HG03571 (cell line): ENCODE measurements around the gene CDCA3.
A peak's percentile ranks its signal among the peaks of the same experiment; 100 is the strongest.
"Not testable (repeated sequence)": the region's sequence is repeated elsewhere in the genome, so short reads cannot be mapped to it uniquely, and the experiment has no call there.

Experiments used
- ATAC-seq: cut with Tn5 transposase; IDR thresholded peaks from one replicate; pipeline ENCODE4 v1.9.1; 2021; ENCODE audit not compliant: unreplicated experiment

CDCA3 gene

DNA sequence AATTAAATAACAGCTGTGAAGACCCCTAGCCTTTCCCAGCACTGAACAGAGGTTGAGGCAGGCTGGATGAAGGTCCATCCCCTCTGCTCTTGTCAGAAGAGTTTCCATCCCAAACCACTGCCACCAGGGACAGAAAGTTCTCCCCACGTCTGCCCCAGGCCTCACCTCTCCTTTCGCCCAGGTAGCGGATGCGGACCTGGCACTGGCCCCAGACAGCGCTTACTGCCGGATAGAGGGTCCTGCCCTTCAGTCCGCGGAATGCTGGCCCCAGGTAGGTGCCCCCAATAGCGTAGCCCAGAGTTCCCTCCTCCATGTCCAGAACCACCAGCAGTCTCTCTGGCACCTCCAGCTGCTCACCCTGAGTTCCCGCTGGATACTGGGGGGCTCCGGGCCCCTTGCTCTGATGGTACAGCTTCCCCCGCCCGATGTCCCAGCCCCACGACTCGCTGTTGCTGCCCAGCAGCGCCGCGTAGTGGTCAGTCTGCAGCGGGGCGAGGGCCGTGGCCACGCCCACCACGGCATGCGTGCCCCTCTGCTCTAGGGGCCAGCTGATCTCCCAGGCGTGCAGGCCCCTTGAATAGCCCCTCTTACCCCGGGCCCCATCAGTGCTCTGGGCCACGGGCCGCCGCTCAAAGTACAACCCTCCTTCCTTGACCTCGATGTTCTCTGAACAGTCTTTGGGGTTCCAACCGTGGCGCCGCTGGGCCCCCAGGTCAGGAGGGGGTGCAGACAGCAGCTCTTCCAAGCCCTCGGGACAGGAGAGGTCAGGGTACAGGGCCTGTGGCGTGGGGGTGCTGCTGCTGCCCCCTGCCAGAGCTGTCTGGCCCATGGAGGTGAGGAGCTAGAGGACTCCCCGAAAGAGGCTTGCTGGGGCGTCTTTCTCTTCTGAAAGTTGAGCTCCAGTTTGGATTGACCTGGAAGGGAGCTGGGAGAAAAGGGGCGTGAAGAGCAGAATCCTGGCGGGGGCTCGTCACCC is 21.3 kb upstream of the CDCA3 start:
- no peak for ATAC-seq

GRCh38 chr12:6871052-6871957 is 20.2 kb upstream of the CDCA3 start:
- no peak for ATAC-seq

GRCh38 chr12:6870304-6870703 is 19.2 kb upstream of the CDCA3 start:
- ATAC-seq: not testable (repeated sequence)

DNA sequence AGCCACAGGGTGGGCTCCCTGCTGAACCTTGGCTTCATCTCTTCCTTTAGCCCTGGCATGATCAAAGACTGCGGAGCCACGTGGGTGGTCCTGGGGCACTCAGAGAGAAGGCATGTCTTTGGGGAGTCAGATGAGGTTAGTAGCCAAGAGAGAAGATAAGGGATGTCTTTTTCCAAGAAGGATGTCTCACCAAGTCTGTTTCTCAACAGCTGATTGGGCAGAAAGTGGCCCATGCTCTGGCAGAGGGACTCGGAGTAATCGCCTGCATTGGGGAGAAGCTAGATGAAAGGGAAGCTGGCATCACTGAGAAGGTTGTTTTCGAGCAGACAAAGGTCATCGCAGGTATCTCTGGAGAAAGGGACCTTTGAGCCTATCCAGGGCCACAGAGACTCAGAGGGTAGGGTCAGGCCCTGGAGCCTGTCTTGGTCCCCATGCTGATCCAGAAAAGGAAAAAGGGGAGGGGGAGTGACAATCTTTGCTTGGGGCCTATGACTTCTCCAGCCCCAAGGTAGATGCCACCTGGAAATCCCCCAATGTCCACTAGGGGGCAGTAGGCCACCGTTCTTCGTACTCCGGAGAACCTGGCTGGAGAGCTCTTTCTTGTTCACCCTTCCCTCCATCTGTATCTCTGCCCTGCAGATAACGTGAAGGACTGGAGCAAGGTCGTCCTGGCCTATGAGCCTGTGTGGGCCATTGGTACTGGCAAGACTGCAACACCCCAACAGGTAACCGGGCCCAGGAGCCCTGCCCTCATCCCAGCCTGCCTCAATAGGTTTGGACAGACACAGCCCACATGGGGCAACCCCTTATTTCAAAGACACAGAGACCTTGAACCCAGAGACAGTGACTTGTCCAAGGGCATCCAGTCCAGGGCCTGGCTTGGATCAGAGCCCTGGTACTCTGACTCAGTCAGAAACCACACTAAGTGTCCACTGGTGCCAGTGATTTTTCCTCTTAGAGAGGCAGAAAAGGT is 18.2 kb upstream of the CDCA3 start:
- ATAC-seq: no peak

DNA sequence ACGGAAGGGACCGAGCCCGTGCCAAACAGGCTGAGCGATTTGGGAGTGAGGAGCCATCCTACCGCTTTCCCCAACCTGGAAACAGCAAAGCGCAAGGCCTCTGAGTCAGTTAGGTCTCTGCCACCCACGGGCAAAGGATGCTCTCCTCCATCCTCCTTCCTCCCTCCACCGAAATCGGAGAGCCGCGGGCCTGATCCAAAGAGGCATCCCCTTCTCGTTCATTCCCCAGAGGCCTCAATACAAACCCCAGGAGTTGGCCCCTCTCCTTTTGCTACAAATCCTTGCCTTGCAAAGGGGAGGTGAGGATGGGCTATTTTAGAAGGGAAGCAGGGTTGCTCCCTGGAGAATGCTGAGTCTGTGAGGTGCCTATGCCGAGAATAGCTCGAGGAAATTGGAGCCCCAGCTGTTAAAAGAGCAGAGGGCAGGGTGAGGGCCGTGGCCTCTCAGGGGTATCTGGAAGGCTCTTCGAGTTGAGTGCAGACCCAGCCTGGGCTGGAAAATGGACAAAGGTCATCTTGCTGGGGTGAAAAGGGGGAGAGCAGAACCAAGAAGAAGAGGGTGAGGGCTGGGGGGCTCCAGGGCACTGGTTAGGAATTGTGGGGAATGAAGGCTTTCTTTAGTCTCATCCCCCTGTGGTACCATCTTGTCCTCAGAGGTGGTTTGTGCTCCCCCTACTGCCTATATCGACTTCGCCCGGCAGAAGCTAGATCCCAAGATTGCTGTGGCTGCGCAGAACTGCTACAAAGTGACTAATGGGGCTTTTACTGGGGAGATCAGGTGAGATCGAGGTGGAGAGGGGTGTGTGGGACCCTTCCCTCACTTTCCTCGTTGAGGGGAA is 17.3 kb upstream of the CDCA3 start:
- ATAC-seq: no peak

GRCh38 chr12:6867413-6868210 is 16.5 kb upstream of the CDCA3 start, which contains the start of gene TPI1:
Gene TPI1 (plus strand): TSS chr12:6867531. CDS start chr12:6867567, 36 bp downstream.
- ATAC-seq: peak; percentile 59

GRCh38 chr12:6866920-6867412 is 15.9 kb upstream of the CDCA3 start:
- ATAC-seq: peak; percentile 4

- no peak for ATAC-seq
These were observed 15.3 kb upstream of the CDCA3 start for GRCh38 chr12:6866163-6866919.

DNA sequence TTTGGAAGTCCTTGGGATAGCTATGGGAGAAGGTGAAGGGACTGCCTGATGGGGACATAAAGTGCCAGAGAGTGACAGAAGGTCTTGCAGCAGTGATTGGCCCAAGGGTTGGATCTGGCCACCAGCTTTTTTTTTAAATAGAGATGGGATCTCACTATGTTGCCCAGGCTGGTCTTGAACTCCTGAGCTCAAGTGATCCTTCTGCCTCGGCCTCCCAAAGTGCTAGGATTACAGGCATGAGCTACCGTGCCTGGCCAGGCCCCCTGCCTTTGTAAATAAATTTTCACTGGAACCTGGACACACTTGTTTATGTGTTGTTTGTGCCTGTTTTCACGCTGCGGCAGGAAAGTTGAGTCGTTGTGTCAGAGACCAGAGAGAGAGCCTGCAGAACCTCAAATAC is 14.2 kb upstream of the CDCA3 start:
- ATAC-seq: not testable (repeated sequence)

GRCh38 chr12:6863586-6864321 is 12.7 kb upstream of the CDCA3 start:
- no peak for ATAC-seq

GRCh38 chr12:6863033-6863432 is 11.9 kb upstream of the CDCA3 start:
- ATAC-seq: no peak

- ATAC-seq: no peak
These were observed 10.3 kb upstream of the CDCA3 start for GRCh38 chr12:6861391-6861790.

DNA sequence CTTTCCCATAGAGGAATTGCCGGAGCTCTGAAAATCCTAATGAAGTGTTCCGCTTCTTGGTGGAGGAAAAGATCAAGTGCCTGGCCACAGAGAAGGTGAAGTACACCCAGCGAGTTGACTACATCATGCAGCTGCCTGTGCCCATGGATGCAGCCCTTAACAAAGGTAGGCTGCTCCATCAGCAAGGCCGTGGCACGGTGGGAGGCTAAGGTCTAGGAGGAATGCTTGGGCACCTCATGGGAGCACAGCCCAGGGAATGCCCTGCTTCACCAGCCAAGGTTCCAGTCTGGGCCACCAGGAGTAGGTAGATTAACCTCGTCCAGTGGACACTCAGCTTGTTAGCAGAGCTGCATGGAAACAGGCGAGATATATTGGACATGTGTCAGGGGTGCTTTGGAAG is 9.9 kb upstream of the CDCA3 start:
- ATAC-seq: no peak

- ATAC-seq: no peak
These were observed 9.0 kb upstream of the CDCA3 start for GRCh38 chr12:6860116-6860515.

DNA sequence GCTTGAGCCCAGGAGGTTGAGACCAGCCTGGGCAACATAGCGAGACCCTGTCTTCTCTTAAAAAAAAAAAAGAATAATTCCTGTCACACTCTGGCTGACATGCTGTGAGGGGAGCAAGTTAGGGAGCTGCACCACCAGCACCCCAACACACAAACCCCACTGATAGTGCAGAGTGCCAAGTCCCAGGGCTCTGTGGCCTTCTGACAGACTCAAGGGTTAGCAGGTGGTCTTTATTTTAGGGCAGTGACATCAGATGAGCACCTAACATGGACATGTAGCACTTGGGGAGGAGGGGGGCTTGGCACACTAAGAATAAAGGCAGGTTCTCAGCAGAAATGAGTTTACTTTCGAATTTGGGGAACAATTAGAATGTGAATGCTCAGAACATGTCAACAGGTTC is 7.7 kb upstream of the CDCA3 start:
- ATAC-seq: no peak

GRCh38 chr12:6855322-6855721 is 4.2 kb upstream of the CDCA3 start:
- no peak for ATAC-seq

DNA sequence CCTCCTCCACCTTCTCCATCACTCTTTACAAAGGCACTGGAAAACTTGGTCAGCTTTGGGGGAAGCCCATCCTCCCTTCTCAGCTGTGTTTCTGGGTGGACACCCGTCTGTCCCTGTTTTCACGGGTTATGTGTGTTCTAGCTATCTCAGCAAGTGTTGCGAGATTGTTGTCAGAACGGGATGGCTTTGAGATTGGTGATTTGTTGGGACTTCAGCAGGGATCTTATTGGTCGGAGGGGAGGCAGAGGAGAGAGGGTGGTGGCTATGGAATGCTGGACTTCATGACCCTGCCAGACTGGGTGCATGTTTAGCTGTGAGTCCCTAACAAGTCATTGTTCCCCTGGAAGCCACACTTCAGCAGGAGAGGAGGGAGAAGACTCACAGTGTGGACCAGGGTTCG is 3.0 kb upstream of the CDCA3 start:
- no peak for ATAC-seq
